ENCODE data around the gene GM2A. TPM values are rescaled to one million over a fixed set of nuclear protein-coding genes. Genes with fewer than 3 reads are reported as not detected.

GM2A gene
- total RNA-seq, 1 experiment from 2014 or later, result 36.1 TPM

DNA sequence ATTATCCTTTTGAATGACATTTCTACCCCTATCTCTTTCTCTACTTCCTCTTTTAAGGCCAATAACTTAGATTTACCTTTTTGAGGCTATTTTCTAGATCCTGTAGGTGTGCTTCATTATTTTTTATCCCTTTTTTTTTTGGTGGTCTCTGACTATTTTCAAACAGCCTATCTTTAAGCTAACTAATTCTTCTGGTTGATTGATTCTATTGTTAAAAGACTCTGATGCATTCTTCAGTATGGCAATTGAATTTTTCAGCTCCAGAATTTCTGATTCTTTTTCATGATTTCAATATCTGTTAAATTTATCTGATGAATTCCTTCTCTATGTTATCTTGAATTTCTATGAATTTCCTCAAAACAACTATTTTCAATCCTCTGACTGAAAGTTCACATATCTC is 57.9 kb downstream of the GM2A start:
- H3K36me3 Mint-ChIP-seq (ENCODE audit: insufficient read depth, unreplicated experiment), result no peaks in the 10 kb centered on the region
- POLR2A ChIA-PET, result no interaction called here
- H3K27me3 Mint-ChIP-seq (ENCODE audit: insufficient read depth, unreplicated experiment), result peaks cover 47% of the 10 kb centered on the region
- H3K9me3 Mint-ChIP-seq (ENCODE audit: unreplicated experiment), result peaks cover 8% of the 10 kb centered on the region
- H3K4me1 Mint-ChIP-seq (ENCODE audit: insufficient read depth, unreplicated experiment), result no peaks in the 10 kb centered on the region
- H3K27ac Mint-ChIP-seq (ENCODE audit: low read depth, unreplicated experiment), result no peak overlapping the region
- DNase-seq (ENCODE audit: unreplicated experiment), result no peak
- TF ChIP-seq, protein P1, sequence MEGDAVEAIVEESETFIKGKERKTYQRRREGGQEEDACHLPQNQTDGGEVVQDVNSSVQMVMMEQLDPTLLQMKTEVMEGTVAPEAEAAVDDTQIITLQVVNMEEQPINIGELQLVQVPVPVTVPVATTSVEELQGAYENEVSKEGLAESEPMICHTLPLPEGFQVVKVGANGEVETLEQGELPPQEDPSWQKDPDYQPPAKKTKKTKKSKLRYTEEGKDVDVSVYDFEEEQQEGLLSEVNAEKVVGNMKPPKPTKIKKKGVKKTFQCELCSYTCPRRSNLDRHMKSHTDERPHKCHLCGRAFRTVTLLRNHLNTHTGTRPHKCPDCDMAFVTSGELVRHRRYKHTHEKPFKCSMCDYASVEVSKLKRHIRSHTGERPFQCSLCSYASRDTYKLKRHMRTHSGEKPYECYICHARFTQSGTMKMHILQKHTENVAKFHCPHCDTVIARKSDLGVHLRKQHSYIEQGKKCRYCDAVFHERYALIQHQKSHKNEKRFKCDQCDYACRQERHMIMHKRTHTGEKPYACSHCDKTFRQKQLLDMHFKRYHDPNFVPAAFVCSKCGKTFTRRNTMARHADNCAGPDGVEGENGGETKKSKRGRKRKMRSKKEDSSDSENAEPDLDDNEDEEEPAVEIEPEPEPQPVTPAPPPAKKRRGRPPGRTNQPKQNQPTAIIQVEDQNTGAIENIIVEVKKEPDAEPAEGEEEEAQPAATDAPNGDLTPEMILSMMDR (IDR thresholded peaks at IDR 0.05; ENCODE audit: unreplicated experiment), result no peak
- no TSS peak for BruUV-seq (replicated peaks)
- no peak overlapping the region for H3K4me3 Mint-ChIP-seq (ENCODE audit: unreplicated experiment)
- intact Hi-C loops (cut with micrococcal nuclease), result no loop called here
- CTCF ChIA-PET, result no interaction called here

DNA sequence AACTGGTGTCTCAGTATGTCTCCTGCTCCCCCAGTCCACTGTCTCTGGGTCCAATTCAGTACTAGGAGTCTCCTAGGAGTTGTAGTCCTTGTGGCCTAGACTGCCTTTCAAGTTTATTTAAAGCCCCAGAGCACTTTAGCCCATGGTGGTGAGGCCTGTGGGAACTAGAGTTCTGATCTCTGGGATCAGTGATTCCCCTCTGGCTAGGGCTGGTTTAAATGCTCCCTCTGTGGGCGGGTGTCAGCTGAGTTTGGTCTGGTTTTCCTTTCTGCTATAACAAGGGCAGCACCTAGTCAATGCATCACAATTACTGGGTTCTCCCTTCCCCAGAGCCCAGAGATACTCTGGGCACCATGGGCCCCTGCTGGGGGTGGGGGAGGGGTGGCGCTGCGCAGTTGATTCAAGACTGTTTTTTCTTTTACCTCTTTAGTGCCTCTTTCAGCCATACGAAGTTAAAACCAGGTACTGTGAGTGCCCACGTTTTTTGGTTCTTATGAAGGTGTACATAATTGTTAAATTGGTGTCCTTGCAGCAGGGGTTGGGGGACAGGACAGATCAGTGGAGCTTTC is 59.9 kb downstream of the GM2A start:
- intact Hi-C loops (cut with micrococcal nuclease), result no loop called here
- peaks cover 33% of the 10 kb centered on the region for H3K27me3 Mint-ChIP-seq (ENCODE audit: insufficient read depth, unreplicated experiment)
- DNase-seq (ENCODE audit: unreplicated experiment), result no peak
- ChIA-PET POLR2A (no interaction called here), CTCF (interaction anchor here (0.6 to 2.4 kb wide), 10 partner anchors 13 to 401 kb away, joined by 3 to 7 read pairs (median 3); no protein-coding TSS in a partner anchor)
- TF ChIP-seq, protein P1 (IDR thresholded peaks at IDR 0.05; ENCODE audit: unreplicated experiment), result no peak
- H3K4me1 Mint-ChIP-seq (ENCODE audit: insufficient read depth, unreplicated experiment), result no peaks in the 10 kb centered on the region
- BruUV-seq (replicated peaks), result no TSS peak
- H3K9me3 Mint-ChIP-seq (ENCODE audit: unreplicated experiment), result peaks cover 8% of the 10 kb centered on the region
- H3K27ac Mint-ChIP-seq (ENCODE audit: low read depth, unreplicated experiment), result no peak overlapping the region
- no peak overlapping the region for H3K4me3 Mint-ChIP-seq (ENCODE audit: unreplicated experiment)
- H3K36me3 Mint-ChIP-seq (ENCODE audit: insufficient read depth, unreplicated experiment), result no peaks in the 10 kb centered on the region

DNA sequence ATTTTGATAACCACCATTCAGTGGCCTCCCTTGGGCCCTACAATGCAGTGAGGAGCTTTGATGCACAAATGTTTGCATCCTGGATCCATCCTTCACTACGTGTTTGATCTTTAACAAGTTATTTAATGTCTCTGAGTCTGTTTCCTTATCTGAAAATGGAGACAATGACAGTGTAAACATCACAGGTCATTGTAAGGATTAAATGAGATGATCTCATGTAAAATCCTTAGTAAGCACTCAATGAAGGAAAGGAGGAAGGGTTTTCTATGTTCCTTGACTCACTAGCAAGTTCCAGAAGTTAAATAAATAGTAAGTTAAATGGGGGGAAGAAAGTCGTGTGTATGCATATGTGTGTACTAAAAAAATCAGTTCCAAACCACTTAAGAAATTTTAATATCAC is 60.4 kb downstream of the GM2A start:
- no peak for DNase-seq (ENCODE audit: unreplicated experiment)
- H3K4me1 Mint-ChIP-seq (ENCODE audit: insufficient read depth, unreplicated experiment), result no peaks in the 10 kb centered on the region
- intact Hi-C loops (cut with micrococcal nuclease), result no loop called here
- H3K9me3 Mint-ChIP-seq (ENCODE audit: unreplicated experiment), result peaks cover 8% of the 10 kb centered on the region
- ChIA-PET POLR2A (interaction anchor here (1.1 kb wide), 1 partner anchor 23 kb away, joined by 3 read pairs; no protein-coding TSS in a partner anchor), CTCF (interaction anchor here (0.6 to 2.4 kb wide), 13 partner anchors 14 to 500 kb away, joined by 3 to 7 read pairs (median 3); no protein-coding TSS in a partner anchor)
- peaks cover 28% of the 10 kb centered on the region for H3K27me3 Mint-ChIP-seq (ENCODE audit: insufficient read depth, unreplicated experiment)
- H3K36me3 Mint-ChIP-seq (ENCODE audit: insufficient read depth, unreplicated experiment), result no peaks in the 10 kb centered on the region
- TF ChIP-seq, protein P1 (IDR thresholded peaks at IDR 0.05; ENCODE audit: unreplicated experiment), result no peak
- no peak overlapping the region for H3K27ac Mint-ChIP-seq (ENCODE audit: low read depth, unreplicated experiment)
- H3K4me3 Mint-ChIP-seq (ENCODE audit: unreplicated experiment), result no peak overlapping the region
- no TSS peak for BruUV-seq (replicated peaks)

DNA sequence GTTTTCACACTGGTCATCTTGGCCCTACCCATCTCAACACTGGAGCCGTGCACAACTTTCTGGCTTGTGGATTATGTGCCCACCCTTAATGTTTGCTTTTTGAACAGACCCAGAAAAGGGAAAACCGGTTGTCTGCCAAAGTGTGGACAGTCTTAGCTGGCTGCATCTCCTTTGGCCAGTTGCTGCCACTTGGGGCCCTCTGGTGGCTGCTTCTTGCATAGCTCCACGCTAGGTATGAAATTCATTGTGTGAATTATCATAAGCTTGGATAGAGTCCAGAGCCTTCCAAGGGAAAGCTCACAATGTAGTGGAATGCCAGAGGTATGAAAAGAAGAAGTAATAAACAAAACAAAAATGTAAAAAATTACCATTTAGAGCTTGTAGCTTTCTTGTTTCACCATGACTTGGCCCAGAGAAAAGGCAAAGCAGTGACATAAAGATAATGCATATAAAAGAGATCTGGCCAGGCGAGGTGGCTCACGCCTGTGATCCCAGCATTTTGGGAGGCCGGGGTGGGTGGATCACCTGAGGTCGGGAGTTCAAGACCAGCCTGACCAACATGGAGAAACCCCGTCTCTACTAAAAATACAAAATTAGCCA is 63.1 kb downstream of the GM2A start:
- H3K36me3 Mint-ChIP-seq (ENCODE audit: insufficient read depth, unreplicated experiment), result no peaks in the 10 kb centered on the region
- CTCF ChIA-PET, result interaction anchor here (0.5 to 6.7 kb wide), 62 partner anchors 8 to 1612 kb away, joined by 3 to 55 read pairs (median 4); partner anchors contain the start of genes SLC36A1, SLC36A2 and SLC36A3
- no peak overlapping the region for H3K4me3 Mint-ChIP-seq (ENCODE audit: unreplicated experiment)
- no peak overlapping the region for H3K27ac Mint-ChIP-seq (ENCODE audit: low read depth, unreplicated experiment)
- no peaks in the 10 kb centered on the region for H3K4me1 Mint-ChIP-seq (ENCODE audit: insufficient read depth, unreplicated experiment)
- intact Hi-C loops (cut with micrococcal nuclease), result loop anchor here (1.0 to 5.0 kb wide), 5 partner anchors 185 to 426 kb away; no protein-coding TSS in a partner anchor
- no TSS peak for BruUV-seq (replicated peaks)
- H3K9me3 Mint-ChIP-seq (ENCODE audit: unreplicated experiment), result peaks cover 5% of the 10 kb centered on the region
- POLR2A ChIA-PET, result interaction anchor here (0.7 to 1.5 kb wide), 5 partner anchors 24 to 456 kb away, joined by 3 to 4 read pairs (median 3); partner anchors contain the start of gene GM2A
- peaks cover 13% of the 10 kb centered on the region for H3K27me3 Mint-ChIP-seq (ENCODE audit: insufficient read depth, unreplicated experiment)
- TF ChIP-seq, protein P1 (IDR thresholded peaks at IDR 0.05; ENCODE audit: unreplicated experiment), result peak; percentile 97
- peak; percentile 88 for DNase-seq (ENCODE audit: unreplicated experiment)

Measured in MCF 10A (cell line).